GM12801 (cell line): ENCODE measurements around the gene FBXO15.

ENCODE experiments used
- CTCF ChIP-seq: IDR thresholded peaks from one replicate; pipeline ENCODE4 v1.5.1; 2011; ENCODE audit warnings: control low read depth; ENCODE audit not compliant: insufficient read length; ENCODE audit errors: extremely low read depth

Gene FBXO15

GRCh38 chr18:74153377-74153776, 5.7 kb upstream of the FBXO15 start:
- no peak for TF ChIP-seq CTCF

GRCh38 chr18:74152857-74153256, 5.2 kb upstream of the FBXO15 start:
- no peak for TF ChIP-seq CTCF

- TF ChIP-seq CTCF = no peak
These were observed 4.6 kb upstream of the FBXO15 start for GRCh38 chr18:74152270-74152669.

- no peak for TF ChIP-seq CTCF
These were observed 2.2 kb upstream of the FBXO15 start for GRCh38 chr18:74149878-74150277.

- TF ChIP-seq CTCF = no peak
These were observed 973 bp upstream of the FBXO15 start for GRCh38 chr18:74148543-74149070.

GRCh38 chr18:74147491-74147778, 199 bp downstream of the FBXO15 start:
- no peak for TF ChIP-seq CTCF

GRCh38 chr18:74146756-74147155, 878 bp downstream of the FBXO15 start:
- TF ChIP-seq CTCF = no peak

- TF ChIP-seq CTCF = no peak
These were observed 5.4 kb downstream of the FBXO15 start for GRCh38 chr18:74142252-74142651.
